ENCODE results near the gene RNASE9. TPM values are rescaled to one million over a fixed set of nuclear protein-coding genes. Genes with fewer than 3 reads are reported as not detected.

Gene RNASE9
- total RNA-seq, 3 donors from 2014 or later: not detected

- intact Hi-C loops (cut with DNase I, micrococcal nuclease): no loop called here
- DNase-seq: no peak
- ATAC-seq: no peak
- Histone ChIP-seq H3K4me3 (no peak overlapping the region), H3K9me3 (no peaks in the 10 kb centered on the region), H3K36me3 (ENCODE audit: low read depth) (no peaks in the 10 kb centered on the region), H3K4me1 (ENCODE audit: low read depth) (no peaks in the 10 kb centered on the region)
- TF ChIP-seq CTCF (IDR thresholded peaks at IDR 0.05): no peak
Observed at GRCh38 chr14:20548414-20549158, 12.3 kb downstream of the RNASE9 start.

- H3K4me3 ChIP-seq: no peak overlapping the region
- no peak for TF ChIP-seq CTCF (IDR thresholded peaks at IDR 0.05)
- H3K4me1 ChIP-seq (ENCODE audit: low read depth): no peaks in the 10 kb centered on the region
- DNase-seq (no peak), ATAC-seq (no peak)
- H3K9me3 ChIP-seq: no peaks in the 10 kb centered on the region
- intact Hi-C loops (cut with DNase I, micrococcal nuclease): no loop called here
- H3K36me3 ChIP-seq (ENCODE audit: low read depth): no peaks in the 10 kb centered on the region
Observed at GRCh38 chr14:20546877-20547276, 14.0 kb downstream of the RNASE9 start.

- ATAC-seq: no peak
- Histone ChIP-seq H3K9me3 (no peaks in the 10 kb centered on the region), H3K36me3 (ENCODE audit: low read depth) (no peaks in the 10 kb centered on the region), H3K4me3 (no peak overlapping the region), H3K4me1 (ENCODE audit: low read depth) (no peaks in the 10 kb centered on the region)
- intact Hi-C loops (cut with DNase I, micrococcal nuclease): loop anchor here (10.0 kb wide), 2 partner anchors 65 to 155 kb away; no protein-coding TSS in a partner anchor
- no peak for DNase-seq
- TF ChIP-seq CTCF (IDR thresholded peaks at IDR 0.05): no peak
Observed at GRCh38 chr14:20539906-20540305, 20.9 kb downstream of the RNASE9 start.

GRCh38 chr14:20530771-20531571 lies 29.9 kb downstream of the RNASE9 start:
- ATAC-seq: peak; percentile 71
- intact Hi-C loops (cut with DNase I, micrococcal nuclease): loop anchor here (10.0 kb wide), 2 partner anchors 74 to 164 kb away; no protein-coding TSS in a partner anchor
- TF ChIP-seq CTCF (IDR thresholded peaks at IDR 0.05): peak; percentile 37

GRCh38 chr14:20529806-20530205 lies 31.0 kb downstream of the RNASE9 start:
- intact Hi-C loops (cut with DNase I, micrococcal nuclease): loop anchor here (10.0 kb wide), 2 partner anchors 75 to 165 kb away; no protein-coding TSS in a partner anchor
- no peaks in the 10 kb centered on the region for H3K36me3 ChIP-seq (ENCODE audit: low read depth)
- no peaks in the 10 kb centered on the region for H3K9me3 ChIP-seq
- TF ChIP-seq CTCF (IDR thresholded peaks at IDR 0.05): no peak
- H3K4me3 ChIP-seq: no peak overlapping the region
- H3K4me1 ChIP-seq (ENCODE audit: low read depth): no peaks in the 10 kb centered on the region
- DNase-seq (no peak), ATAC-seq (no peak)

More at GRCh38 chr14:20530771-20531571, 29.9 kb downstream of the RNASE9 start:
- Histone ChIP-seq H3K9me3 (no peaks in the 10 kb centered on the region), H3K4me3 (no peak overlapping the region), H3K4me1 (ENCODE audit: low read depth) (no peaks in the 10 kb centered on the region), H3K36me3 (ENCODE audit: low read depth) (no peaks in the 10 kb centered on the region)
- DNase-seq: peak; percentile 53 to 88 (median 76)
